Measurements from ENCODE around the gene SIN3B.

SIN3B gene

GRCh38 chr19:16846901-16847300, 17.7 kb downstream of the SIN3B start:
- H3K36me3 ChIP-seq (ENCODE audit: insufficient read depth, low read length): peaks cover 94% of the 10 kb centered on the region
- no peak overlapping the region for H3K4me3 ChIP-seq (ENCODE audit: low read depth, low read length, poor library complexity, severe bottlenecking)
- H3K4me2 ChIP-seq (ENCODE audit: low read length): no peak overlapping the region
- H2AFZ ChIP-seq (ENCODE audit: low read length): no peak overlapping the region
- no peak for TF ChIP-seq EZH2 (IDR thresholded peaks at IDR 0.05; ENCODE audit: borderline replicate concordance, low read length)
- TF ChIP-seq, protein P1, sequence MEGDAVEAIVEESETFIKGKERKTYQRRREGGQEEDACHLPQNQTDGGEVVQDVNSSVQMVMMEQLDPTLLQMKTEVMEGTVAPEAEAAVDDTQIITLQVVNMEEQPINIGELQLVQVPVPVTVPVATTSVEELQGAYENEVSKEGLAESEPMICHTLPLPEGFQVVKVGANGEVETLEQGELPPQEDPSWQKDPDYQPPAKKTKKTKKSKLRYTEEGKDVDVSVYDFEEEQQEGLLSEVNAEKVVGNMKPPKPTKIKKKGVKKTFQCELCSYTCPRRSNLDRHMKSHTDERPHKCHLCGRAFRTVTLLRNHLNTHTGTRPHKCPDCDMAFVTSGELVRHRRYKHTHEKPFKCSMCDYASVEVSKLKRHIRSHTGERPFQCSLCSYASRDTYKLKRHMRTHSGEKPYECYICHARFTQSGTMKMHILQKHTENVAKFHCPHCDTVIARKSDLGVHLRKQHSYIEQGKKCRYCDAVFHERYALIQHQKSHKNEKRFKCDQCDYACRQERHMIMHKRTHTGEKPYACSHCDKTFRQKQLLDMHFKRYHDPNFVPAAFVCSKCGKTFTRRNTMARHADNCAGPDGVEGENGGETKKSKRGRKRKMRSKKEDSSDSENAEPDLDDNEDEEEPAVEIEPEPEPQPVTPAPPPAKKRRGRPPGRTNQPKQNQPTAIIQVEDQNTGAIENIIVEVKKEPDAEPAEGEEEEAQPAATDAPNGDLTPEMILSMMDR (IDR thresholded peaks at IDR 0.05; ENCODE audit: low read length): no peak
- no peak overlapping the region for H3K27ac ChIP-seq (ENCODE audit: low read depth, low read length, poor library complexity, severe bottlenecking)
- no peak overlapping the region for H3K9ac ChIP-seq (ENCODE audit: low read length)
- H3K79me2 ChIP-seq (ENCODE audit: insufficient read depth, low read length): no peaks in the 10 kb centered on the region
- no peaks in the 10 kb centered on the region for H3K27me3 ChIP-seq (ENCODE audit: insufficient read depth, low read length)
- no peaks in the 10 kb centered on the region for H4K20me1 ChIP-seq (ENCODE audit: insufficient read depth, low read length)
- no peaks in the 10 kb centered on the region for H3K9me2 ChIP-seq (ENCODE audit: low read depth, low read length)
- no peaks in the 10 kb centered on the region for H3K9me3 ChIP-seq (ENCODE audit: low read length)
- no peaks in the 10 kb centered on the region for H3K4me1 ChIP-seq (ENCODE audit: insufficient read depth, low read length, severe bottlenecking)
- no peaks in the 10 kb centered on the region for H3F3A ChIP-seq (ENCODE audit: insufficient read depth, low read length)

DNA sequence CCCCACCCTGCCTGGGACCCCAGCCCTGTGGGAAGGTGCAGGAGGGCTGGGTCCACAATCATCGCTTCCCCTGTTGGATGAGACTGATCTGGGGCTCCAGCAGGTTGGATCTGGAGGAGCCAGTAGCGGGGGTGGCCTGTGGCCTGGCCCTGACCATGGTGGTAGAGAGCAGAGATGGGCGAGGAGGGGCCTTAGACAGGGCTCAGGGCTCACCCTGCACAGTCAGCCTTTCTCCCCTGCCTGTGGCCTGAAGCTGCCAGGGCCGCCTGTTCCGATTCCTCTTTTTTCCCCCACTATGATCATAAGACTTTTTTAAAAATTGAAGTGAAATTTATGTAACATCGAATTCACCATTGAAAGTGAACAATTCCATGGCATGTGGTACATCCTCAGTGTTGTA, 18.2 kb downstream of the SIN3B start:
- Histone ChIP-seq H3K9ac (ENCODE audit: low read length) (no peak overlapping the region), H3K4me2 (ENCODE audit: low read length) (no peak overlapping the region), H4K20me1 (ENCODE audit: insufficient read depth, low read length) (no peaks in the 10 kb centered on the region), H3K4me3 (ENCODE audit: low read depth, low read length, poor library complexity, severe bottlenecking) (no peak overlapping the region), H3K9me2 (ENCODE audit: low read depth, low read length) (no peaks in the 10 kb centered on the region), H3K9me3 (ENCODE audit: low read length) (no peaks in the 10 kb centered on the region), H3F3A (ENCODE audit: insufficient read depth, low read length) (no peaks in the 10 kb centered on the region), H3K79me2 (ENCODE audit: insufficient read depth, low read length) (no peaks in the 10 kb centered on the region), H3K36me3 (ENCODE audit: insufficient read depth, low read length) (peaks cover 94% of the 10 kb centered on the region), H3K4me1 (ENCODE audit: insufficient read depth, low read length, severe bottlenecking) (no peaks in the 10 kb centered on the region), H3K27me3 (ENCODE audit: insufficient read depth, low read length) (no peaks in the 10 kb centered on the region), H3K27ac (ENCODE audit: low read depth, low read length, poor library complexity, severe bottlenecking) (no peak overlapping the region), H2AFZ (ENCODE audit: low read length) (no peak overlapping the region)
- no peak for TF ChIP-seq EZH2 (IDR thresholded peaks at IDR 0.05; ENCODE audit: borderline replicate concordance, low read length)
- TF ChIP-seq, protein P1 (IDR thresholded peaks at IDR 0.05; ENCODE audit: low read length): no peak

DNA sequence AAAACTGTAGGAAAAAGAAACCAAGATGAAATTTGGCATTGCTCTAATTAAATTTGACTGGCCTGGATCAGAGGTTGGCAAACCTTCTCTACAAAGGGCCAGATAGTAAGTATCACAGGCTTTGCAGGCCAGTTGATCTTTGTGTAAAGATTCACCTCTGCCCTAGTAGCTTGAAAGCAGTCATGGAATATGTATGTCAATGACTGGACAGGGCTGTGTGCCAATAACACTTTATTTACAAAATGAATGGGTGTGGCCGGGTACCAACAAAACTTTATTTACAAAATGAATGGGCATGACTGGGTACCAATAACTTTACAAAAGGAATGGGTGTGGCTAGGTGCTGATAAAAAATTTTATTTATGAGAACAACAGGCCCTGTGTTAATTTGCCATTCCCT, 20.0 kb downstream of the SIN3B start:
- Histone ChIP-seq H3K79me2 (ENCODE audit: insufficient read depth, low read length) (no peaks in the 10 kb centered on the region), H3K27me3 (ENCODE audit: insufficient read depth, low read length) (no peaks in the 10 kb centered on the region), H3F3A (ENCODE audit: insufficient read depth, low read length) (no peaks in the 10 kb centered on the region), H3K4me1 (ENCODE audit: insufficient read depth, low read length, severe bottlenecking) (no peaks in the 10 kb centered on the region), H3K9me3 (ENCODE audit: low read length) (no peaks in the 10 kb centered on the region), H3K4me3 (ENCODE audit: low read depth, low read length, poor library complexity, severe bottlenecking) (no peak overlapping the region), H4K20me1 (ENCODE audit: insufficient read depth, low read length) (no peaks in the 10 kb centered on the region), H3K4me2 (ENCODE audit: low read length) (no peak overlapping the region), H3K9me2 (ENCODE audit: low read depth, low read length) (no peaks in the 10 kb centered on the region), H3K36me3 (ENCODE audit: insufficient read depth, low read length) (peaks cover 94% of the 10 kb centered on the region), H2AFZ (ENCODE audit: low read length) (no peak overlapping the region), H3K27ac (ENCODE audit: low read depth, low read length, poor library complexity, severe bottlenecking) (no peak overlapping the region), H3K9ac (ENCODE audit: low read length) (no peak overlapping the region)
- no peak for TF ChIP-seq EZH2 (IDR thresholded peaks at IDR 0.05; ENCODE audit: borderline replicate concordance, low read length)
- TF ChIP-seq, protein P1 (IDR thresholded peaks at IDR 0.05; ENCODE audit: low read length): no peak
